ENCODE results near the gene FYB1. TPM values are rescaled to one million over a fixed set of nuclear protein-coding genes. Genes with fewer than 3 reads are reported as not detected.

FYB1 gene
- total RNA-seq, 1 donor from 2014 or later = not detected

GRCh38 chr5:39115644-39116343 lies 103.6 kb downstream of the FYB1 start:
- Mint-ChIP-seq H3K4me1 (ENCODE audit: low read depth, unreplicated experiment) (peaks cover 2% of the 10 kb centered on the region), H3K27ac (ENCODE audit: unreplicated experiment) (no peak overlapping the region), H3K9me3 (ENCODE audit: unreplicated experiment) (no peaks in the 10 kb centered on the region), H3K27me3 (ENCODE audit: unreplicated experiment) (no peaks in the 10 kb centered on the region), H3K4me3 (ENCODE audit: unreplicated experiment) (no peak overlapping the region), H3K36me3 (ENCODE audit: unreplicated experiment) (no peaks in the 10 kb centered on the region)
- TF ChIP-seq CTCF (IDR thresholded peaks at IDR 0.05; ENCODE audit: partially characterized antibody, unreplicated experiment) = no peak
- no peak for DNase-seq

- Mint-ChIP-seq H3K4me3 (ENCODE audit: unreplicated experiment) (no peak overlapping the region), H3K36me3 (ENCODE audit: unreplicated experiment) (no peaks in the 10 kb centered on the region), H3K4me1 (ENCODE audit: low read depth, unreplicated experiment) (peaks cover 6% of the 10 kb centered on the region), H3K27me3 (ENCODE audit: unreplicated experiment) (no peaks in the 10 kb centered on the region), H3K27ac (ENCODE audit: unreplicated experiment) (no peak overlapping the region), H3K9me3 (ENCODE audit: unreplicated experiment) (no peaks in the 10 kb centered on the region)
- no peak for TF ChIP-seq CTCF (IDR thresholded peaks at IDR 0.05; ENCODE audit: partially characterized antibody, unreplicated experiment)
- DNase-seq = no peak
These were observed 105.2 kb downstream of the FYB1 start for GRCh38 chr5:39114155-39114554.

- no peaks in the 10 kb centered on the region for H3K9me3 Mint-ChIP-seq (ENCODE audit: unreplicated experiment)
- H3K36me3 Mint-ChIP-seq (ENCODE audit: unreplicated experiment) = no peaks in the 10 kb centered on the region
- no peak overlapping the region for H3K27ac Mint-ChIP-seq (ENCODE audit: unreplicated experiment)
- DNase-seq = no peak
- TF ChIP-seq CTCF (IDR thresholded peaks at IDR 0.05; ENCODE audit: partially characterized antibody, unreplicated experiment) = no peak
- no peaks in the 10 kb centered on the region for H3K27me3 Mint-ChIP-seq (ENCODE audit: unreplicated experiment)
- peaks cover 7% of the 10 kb centered on the region for H3K4me1 Mint-ChIP-seq (ENCODE audit: low read depth, unreplicated experiment)
- no peak overlapping the region for H3K4me3 Mint-ChIP-seq (ENCODE audit: unreplicated experiment)
These were observed 105.9 kb downstream of the FYB1 start for GRCh38 chr5:39113354-39113953.

- H3K4me1 Mint-ChIP-seq (ENCODE audit: low read depth, unreplicated experiment) = peaks cover 5% of the 10 kb centered on the region
- TF ChIP-seq CTCF (IDR thresholded peaks at IDR 0.05; ENCODE audit: partially characterized antibody, unreplicated experiment) = no peak
- H3K36me3 Mint-ChIP-seq (ENCODE audit: unreplicated experiment) = no peaks in the 10 kb centered on the region
- H3K27ac Mint-ChIP-seq (ENCODE audit: unreplicated experiment) = peak overlapping the region; percentile 44
- no peak overlapping the region for H3K4me3 Mint-ChIP-seq (ENCODE audit: unreplicated experiment)
- no peaks in the 10 kb centered on the region for H3K9me3 Mint-ChIP-seq (ENCODE audit: unreplicated experiment)
- no peaks in the 10 kb centered on the region for H3K27me3 Mint-ChIP-seq (ENCODE audit: unreplicated experiment)
- no peak for DNase-seq
These were observed 109.8 kb downstream of the FYB1 start for GRCh38 chr5:39109606-39110005.

- no peaks in the 10 kb centered on the region for H3K9me3 Mint-ChIP-seq (ENCODE audit: unreplicated experiment)
- H3K36me3 Mint-ChIP-seq (ENCODE audit: unreplicated experiment) = no peaks in the 10 kb centered on the region
- no peaks in the 10 kb centered on the region for H3K27me3 Mint-ChIP-seq (ENCODE audit: unreplicated experiment)
- no peak overlapping the region for H3K4me3 Mint-ChIP-seq (ENCODE audit: unreplicated experiment)
- peaks cover 5% of the 10 kb centered on the region for H3K4me1 Mint-ChIP-seq (ENCODE audit: low read depth, unreplicated experiment)
- DNase-seq = no peak
- no peak for TF ChIP-seq CTCF (IDR thresholded peaks at IDR 0.05; ENCODE audit: partially characterized antibody, unreplicated experiment)
- peak overlapping the region; percentile 59 for H3K27ac Mint-ChIP-seq (ENCODE audit: unreplicated experiment)
These were observed 110.4 kb downstream of the FYB1 start for GRCh38 chr5:39108987-39109386.

All from glutamatergic neuron (in vitro differentiated cells).